H1 (cell line): ENCODE results near the gene SCUBE2. TPM values are rescaled to one million over a fixed set of nuclear protein-coding genes. Genes with fewer than 3 reads are reported as not detected.

Source experiments
- CTCF ChIA-PET: fragments of 300-600 bp; sonication (Branson Sonifier 250); formaldehyde crosslinking; loops from one replicate; lab custom pipeline; 2021; ENCODE audit not compliant: partially characterized antibody; lab: Charles Lee
- POLR2A ChIA-PET: fragments of 300-600 bp; sonication (Branson Sonifier 250); formaldehyde crosslinking; loops from one replicate; lab custom pipeline; 2021; ENCODE audit warnings: inconsistent platforms; ENCODE audit not compliant: partially characterized antibody; lab: Charles Lee
- DNase-seq, 2 experiments: peaks; one replicate each; pipeline versions ENCODE4 v3.0.0 to v3.0.0-alpha.2; 2010 to 2022; ENCODE audit warnings: low spot score in 2 of 2, low read depth in 1 of 2, mixed read lengths in 1 of 2
- FAIRE-seq: peaks from 2 replicates; lab custom pipeline; 2011; peaks lifted over from hg19 to GRCh38; lab: Jason Lieb, UNC
- H2AFZ ChIP-seq: 2 replicates; pipeline ENCODE4 v1.8.1; 2012; ENCODE audit warnings: low read length, inconsistent platforms
- H2AK5ac ChIP-seq: 2 replicates; pipeline ENCODE4 v1.6.1; 2013; ENCODE audit warnings: low read depth, low read length
- H2BK120ac ChIP-seq: replicated peaks from 2 replicates; pipeline ENCODE3; 2013; ENCODE audit warnings: low read depth, low read length, inconsistent platforms
- H2BK12ac ChIP-seq: 2 replicates; pipeline ENCODE4 v1.6.1; 2013; ENCODE audit warnings: low read depth, low read length
- H2BK15ac ChIP-seq: 2 replicates; pipeline ENCODE4 v1.6.1; 2013; ENCODE audit warnings: low read length
- H2BK20ac ChIP-seq: 2 replicates; pipeline ENCODE4 v1.6.1; 2013; ENCODE audit warnings: low read length
- H2BK5ac ChIP-seq: 2 replicates; pipeline ENCODE4 v1.6.1; 2013; ENCODE audit warnings: low read depth, low read length
- H3K14ac ChIP-seq: 2 replicates; pipeline ENCODE4 v1.6.1; 2013; ENCODE audit warnings: inconsistent platforms; ENCODE audit not compliant: insufficient read length
- H3K18ac ChIP-seq: 2 replicates; pipeline ENCODE4 v1.6.1; 2013; ENCODE audit warnings: low read length; ENCODE audit errors: extremely low read depth
- H3K23ac ChIP-seq: 2 replicates; pipeline ENCODE4 v1.6.1; 2013; ENCODE audit warnings: inconsistent platforms; ENCODE audit not compliant: insufficient read length
- H3K23me2 ChIP-seq: 2 replicates; pipeline ENCODE4 v1.6.1; 2013; ENCODE audit warnings: low read depth, low read length
- H3K27ac ChIP-seq: 2 replicates; pipeline ENCODE4 v1.6.1; 2011; ENCODE audit warnings: low read depth, low read length, inconsistent platforms
- H3K27me3 ChIP-seq, 4 experiments: replicated peaks in 1 of 4; 1 replicate in 1 of 4; 2 replicates in 3 of 4; pipeline versions ENCODE4 v1.6.1 to v1.8.1; 2011 to 2013; ENCODE audit warnings: low read length in 3 of 4, mild to moderate bottlenecking in 3 of 4, inconsistent platforms in 2 of 4, mixed read lengths in 2 of 4, moderate library complexity in 1 of 4; ENCODE audit not compliant: control insufficient read depth in 3 of 4, insufficient read depth in 3 of 4; ENCODE audit errors: extremely low read depth in 1 of 4
- H3K36me3 ChIP-seq, 4 experiments: 2 replicates each; pipeline versions ENCODE4 v1.6.1 to v1.8.1; 2011 to 2013; ENCODE audit warnings: mild to moderate bottlenecking in 4 of 4, low read length in 3 of 4, moderate library complexity in 2 of 4, control low read depth in 1 of 4, inconsistent platforms in 1 of 4; ENCODE audit not compliant: insufficient read depth in 4 of 4, control insufficient read depth in 2 of 4
- H3K4ac ChIP-seq: replicated peaks from 2 replicates; pipeline ENCODE3; 2013; ENCODE audit warnings: low read length, low read depth, mixed read lengths, inconsistent platforms; ENCODE audit not compliant: insufficient read length
- H3K4me1 ChIP-seq, 4 experiments: replicated peaks in 1 of 4; 1 replicate in 1 of 4; 2 replicates in 3 of 4; pipeline versions ENCODE4 v1.6.1 to v1.8.1; 2011 to 2013; ENCODE audit warnings: low read length in 3 of 4, inconsistent platforms in 2 of 4, mixed read lengths in 1 of 4; ENCODE audit not compliant: insufficient read depth in 4 of 4, control insufficient read depth in 3 of 4
- H3K4me2 ChIP-seq, 2 experiments: 2 replicates each; pipeline versions ENCODE4 v1.6.1 to v1.8.1; 2011 to 2013; ENCODE audit warnings: low read depth in 2 of 2, low read length in 2 of 2, control low read depth in 1 of 2, inconsistent platforms in 1 of 2, mild to moderate bottlenecking in 1 of 2; ENCODE audit not compliant: insufficient read depth in 1 of 2
- H3K4me3 ChIP-seq, 4 experiments: fragments of 200-600, 300-600 bp in 1 of 4; sonication (generic), shearing (Covaris generic), sonication (Bioruptor Twin) in 1 of 4; 2 replicates each; pipeline versions ENCODE4 v1.5.1 to v1.8.1; 2011 to 2016; ENCODE audit warnings: low read length in 4 of 4, low read depth in 3 of 4, control low read depth in 2 of 4, inconsistent platforms in 2 of 4, mild to moderate bottlenecking in 2 of 4, mixed read lengths in 1 of 4, moderate library complexity in 1 of 4; ENCODE audit not compliant: insufficient read depth in 2 of 4; ENCODE audit errors: extremely low read depth in 1 of 4
- H3K56ac ChIP-seq: replicated peaks from 2 replicates; pipeline ENCODE3; 2013; ENCODE audit warnings: low read depth, mild to moderate bottlenecking, mixed read lengths, low read length, inconsistent platforms; ENCODE audit not compliant: insufficient read length
- H3K79me1 ChIP-seq: 2 replicates; pipeline ENCODE4 v1.6.1; 2013; ENCODE audit warnings: low read depth, low read length, control low read depth
- H3K79me2 ChIP-seq, 2 experiments: 2 replicates each; pipeline versions ENCODE4 v1.6.1 to v1.8.1; 2012 to 2013; ENCODE audit warnings: low read length in 2 of 2, mild to moderate bottlenecking in 2 of 2, inconsistent platforms in 1 of 2; ENCODE audit not compliant: insufficient read depth in 2 of 2, control insufficient read depth in 1 of 2
- H3K9ac ChIP-seq, 4 experiments: replicated peaks in 1 of 4; 1 replicate in 1 of 4; 2 replicates in 3 of 4; pipeline versions ENCODE4 v1.6.1 to v1.8.1; 2011 to 2013; ENCODE audit warnings: low read depth in 3 of 4, low read length in 3 of 4, control low read depth in 2 of 4, mild to moderate bottlenecking in 2 of 4, moderate library complexity in 2 of 4, inconsistent platforms in 1 of 4; ENCODE audit errors: extremely low read depth in 1 of 4
- H3K9me3 ChIP-seq, 2 experiments: 2 replicates each; pipeline versions ENCODE4 v1.6.1 to v1.8.1; 2012 to 2013; ENCODE audit warnings: mild to moderate bottlenecking in 2 of 2, moderate library complexity in 2 of 2, control low read depth in 1 of 2, inconsistent platforms in 1 of 2, low read depth in 1 of 2, low read length in 1 of 2, mixed read lengths in 1 of 2; ENCODE audit not compliant: insufficient read depth in 2 of 2
- H4K20me1 ChIP-seq, 2 experiments: replicated peaks in 1 of 2; 2 replicates each; pipeline versions ENCODE3 to v1.8.1; 2011 to 2013; ENCODE audit warnings: inconsistent platforms in 2 of 2, low read length in 2 of 2, mild to moderate bottlenecking in 1 of 2; ENCODE audit not compliant: insufficient read depth in 2 of 2, control insufficient read depth in 1 of 2
- H4K5ac ChIP-seq: 2 replicates; pipeline ENCODE4 v1.6.1; 2013; ENCODE audit warnings: low read length, low read depth, mixed read lengths, inconsistent platforms; ENCODE audit not compliant: insufficient read length
- H4K8ac ChIP-seq: 2 replicates; pipeline ENCODE4 v1.8.0; 2013; ENCODE audit warnings: mild to moderate bottlenecking, moderate library complexity, low read length, inconsistent platforms; ENCODE audit not compliant: insufficient read depth; ENCODE audit errors: extremely low read depth
- H4K91ac ChIP-seq: replicated peaks from 2 replicates; pipeline ENCODE3; 2013; ENCODE audit warnings: low read length, mixed read lengths, inconsistent platforms; ENCODE audit not compliant: insufficient read length
- CBX5 ChIP-seq: fragments of 300-800, 300-1000 bp; sonication (generic); IDR thresholded peaks from 2 replicates; pipeline ENCODE4 v1.7.1; 2016; ENCODE audit warnings: antibody characterized with exemption, low read length, low read depth
- EZH2 ChIP-seq: fragments of 200-600 bp; sonication (generic); IDR thresholded peaks from 2 replicates; pipeline ENCODE4 v1.7.1; 2012; ENCODE audit warnings: low read depth, mild to moderate bottlenecking, moderate library complexity, low read length, inconsistent platforms; ENCODE audit not compliant: severe bottlenecking
- JUND ChIP-seq: IDR thresholded peaks from 2 replicates; pipeline ENCODE4 v1.6.1; 2011; ENCODE audit warnings: mild to moderate bottlenecking, improper control_type of control experiment, low read length
- SUZ12 ChIP-seq: fragments of 200-600 bp; sonication (generic); IDR thresholded peaks from 2 replicates; pipeline ENCODE4 v1.6.1; 2012; ENCODE audit warnings: mild to moderate bottlenecking, inconsistent platforms, low read length, moderate library complexity, mixed read lengths
- WGBS, 2 experiments: shearing (Covaris generic) in 1 of 2; methylation state at CpG; one replicate each; pipeline versions ENCODE4 v1.1.6 to v1.1.7; 2013 to 2015; ENCODE audit warnings: low lambda C conversion rate in 2 of 2, mixed read lengths in 2 of 2, inconsistent platforms in 1 of 2, low coverage in 1 of 2, missing lambda C conversion rate in 1 of 2; ENCODE audit not compliant: insufficient replicate concordance in 2 of 2, insufficient coverage in 1 of 2, insufficient read length in 1 of 2; ENCODE audit errors: extremely low coverage in 1 of 2, missing lambda C conversion rate in 1 of 2; 5-methylcytosine and 5-hydroxymethylcytosine counted together
- polyA plus RNA-seq, 7 experiments: library from polyadenylated mRNA; depleted of rRNA in 3 of 7; stranded (reverse) in 5 of 7; unstranded in 2 of 7; fragments of >200 nt in 5 of 7; fragments of 200-250 nt in 2 of 7; gene quantifications; 1 replicate in 5 of 7; 2 replicates in 1 of 7; 4 replicates in 1 of 7; pipeline versions ENCODE4 v1.2.1 to v1.2.3, GENCODE V29; 2011 to 2013; ENCODE audit warnings: missing spikeins in 2 of 7, mixed read lengths in 2 of 7
- total RNA-seq: library from RNA; stranded (reverse); fragmentation: NEBNext Ultra II Directional; extraction: Animal tissue kit (Norgen Biotek cat#: 25700); gene quantifications from 2 replicates; pipeline ENCODE4 v1.2.1, GENCODE V29; 2021
- TF ChIP-seq, protein P1 (sequence below): IDR thresholded peaks from 2 replicates; pipeline ENCODE4 v1.6.1; 2012; ENCODE audit warnings: low read length, inconsistent platforms
- TF ChIP-seq, protein P2 (sequence below): IDR thresholded peaks from 2 replicates; pipeline ENCODE4 v1.6.1; 2012; ENCODE audit warnings: inconsistent platforms
- TF ChIP-seq, protein P3 (sequence below), 3 experiments: IDR thresholded peaks; 1 replicate in 2 of 3; 2 replicates in 1 of 3; pipeline versions ENCODE4 v1.5.1 to v1.6.1; 2011; ENCODE audit warnings: low read length in 3 of 3, mild to moderate bottlenecking in 3 of 3, inconsistent platforms in 2 of 3, low read depth in 1 of 3, moderate library complexity in 1 of 3; ENCODE audit not compliant: insufficient read depth in 1 of 3; ENCODE audit errors: control extremely low read depth in 1 of 3

Gene SCUBE2
- total and polyA plus RNA-seq, 2 of the 8 experiments (the other 6 are each of a cell fraction or from before 2014, with no cell fraction given), result 0.29 to 1.2 TPM

DNA sequence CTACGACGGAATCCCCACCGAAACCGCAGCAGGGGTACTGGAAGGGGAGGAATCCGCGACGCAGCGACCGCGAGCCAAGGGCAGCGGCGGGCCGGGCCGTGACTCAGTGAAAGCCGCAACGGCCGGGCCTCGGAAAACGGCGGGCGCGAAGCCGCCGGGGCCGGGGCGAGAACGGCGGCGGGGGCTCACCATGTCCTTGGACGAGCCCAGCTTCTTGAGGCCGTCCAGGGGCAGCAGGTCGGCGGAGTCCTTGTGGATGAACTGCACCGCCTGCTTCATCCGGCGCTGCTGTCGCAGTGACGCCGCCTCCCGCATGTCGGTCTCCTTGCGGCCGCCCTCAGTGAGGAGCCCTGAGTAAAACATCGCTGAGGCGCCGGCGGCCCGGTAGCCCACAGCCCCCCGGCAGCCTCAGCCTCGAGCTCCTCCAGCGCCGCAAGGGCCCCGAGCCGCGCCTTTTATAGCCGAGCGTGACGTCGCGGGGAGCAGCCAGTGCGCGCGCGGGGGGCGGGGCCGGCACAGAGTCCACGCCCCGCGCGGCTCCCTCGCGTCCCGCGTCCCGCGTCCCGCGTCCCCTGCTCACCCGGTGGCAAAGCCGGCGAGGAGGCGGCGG, 87.7 kb downstream of the SCUBE2 start, which contains the start of gene NRIP3:
TSS of gene NRIP3 (minus strand) at position 429 of the 610 bp plus-strand sequence. CDS start at position 363, 66 bp downstream.
- Histone ChIP-seq H3K4me2 (peak within 1 kb of the TSS; percentile 81 to 84), H3K4me3 (peak within 1 kb of the TSS; percentile 45 to 67 (median 48)), H3K36me3 (no peaks in the 10 kb centered on the region), H4K8ac (peak within 1 kb of the TSS; percentile 42; the same call in 1 of the 2 replicates), H4K20me1 (peaks cover 2% of the 10 kb centered on the region in 2 experiments), H3K27ac (no peak within 1 kb of the TSS), H3K56ac (no peak within 1 kb of the TSS), H2BK12ac (no peak within 1 kb of the TSS), H3K9me3 (no peaks in the 10 kb centered on the region), H2BK15ac (no peak within 1 kb of the TSS), H3K14ac (no peak within 1 kb of the TSS), H3K79me2 (no peaks in the 10 kb centered on the region), H3K23me2 (peaks cover 10% of the 10 kb centered on the region; the same call in 1 of the 2 replicates), H4K91ac (no peak within 1 kb of the TSS), H3K9ac (peak within 1 kb of the TSS in 1 of 4 experiments; percentile 80; a peak in 3 of 7 replicates), H2AFZ (peak within 1 kb of the TSS; percentile 36), H3K4me1 (peaks cover 0 to 8% (median 6%) of the 10 kb centered on the region in 4 experiments; a peak in 6 of 7 replicates), H2BK120ac (no peak within 1 kb of the TSS), H2BK5ac (no peak within 1 kb of the TSS), H3K79me1 (no peaks in the 10 kb centered on the region), H2BK20ac (no peak within 1 kb of the TSS), H3K18ac (no peak within 1 kb of the TSS; the same call in none of the 2 replicates), H3K4ac (no peak within 1 kb of the TSS), H2AK5ac (no peak within 1 kb of the TSS), H3K23ac (no peak within 1 kb of the TSS), H3K27me3 (peaks cover 20 to 57% (median 50%) of the 10 kb centered on the region in 4 experiments), H4K5ac (no peak within 1 kb of the TSS)
- POLR2A ChIA-PET, result interaction anchor here (0.6 to 1.4 kb wide), 4 partner anchors 12 to 452 kb away, joined by 3 to 5 read pairs (median 3); no protein-coding TSS in a partner anchor
- peak; percentile 13 to 83 for DNase-seq
- FAIRE-seq, result no peak
- CTCF ChIA-PET, result interaction anchor here (1.1 to 2.1 kb wide), 4 partner anchors 11 to 91 kb away, joined by 3 to 7 read pairs (median 3); no protein-coding TSS in a partner anchor
- WGBS, 2 experiments, result 2% methylated on average over 64 of the region's 83 CpGs; no CpG with 5 or more reads in 1 of the 2 experiments
- peak; percentile 85; the same call in 1 of the 2 replicates for TF ChIP-seq SUZ12
- TF ChIP-seq, protein P1, sequence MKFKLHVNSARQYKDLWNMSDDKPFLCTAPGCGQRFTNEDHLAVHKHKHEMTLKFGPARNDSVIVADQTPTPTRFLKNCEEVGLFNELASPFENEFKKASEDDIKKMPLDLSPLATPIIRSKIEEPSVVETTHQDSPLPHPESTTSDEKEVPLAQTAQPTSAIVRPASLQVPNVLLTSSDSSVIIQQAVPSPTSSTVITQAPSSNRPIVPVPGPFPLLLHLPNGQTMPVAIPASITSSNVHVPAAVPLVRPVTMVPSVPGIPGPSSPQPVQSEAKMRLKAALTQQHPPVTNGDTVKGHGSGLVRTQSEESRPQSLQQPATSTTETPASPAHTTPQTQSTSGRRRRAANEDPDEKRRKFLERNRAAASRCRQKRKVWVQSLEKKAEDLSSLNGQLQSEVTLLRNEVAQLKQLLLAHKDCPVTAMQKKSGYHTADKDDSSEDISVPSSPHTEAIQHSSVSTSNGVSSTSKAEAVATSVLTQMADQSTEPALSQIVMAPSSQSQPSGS, result no peak
- no peak for TF ChIP-seq CBX5
- TF ChIP-seq, protein P2, sequence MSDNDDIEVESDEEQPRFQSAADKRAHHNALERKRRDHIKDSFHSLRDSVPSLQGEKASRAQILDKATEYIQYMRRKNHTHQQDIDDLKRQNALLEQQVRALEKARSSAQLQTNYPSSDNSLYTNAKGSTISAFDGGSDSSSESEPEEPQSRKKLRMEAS, result peak; percentile 69; the same call in 1 of the 2 replicates
- TF ChIP-seq, protein P3, sequence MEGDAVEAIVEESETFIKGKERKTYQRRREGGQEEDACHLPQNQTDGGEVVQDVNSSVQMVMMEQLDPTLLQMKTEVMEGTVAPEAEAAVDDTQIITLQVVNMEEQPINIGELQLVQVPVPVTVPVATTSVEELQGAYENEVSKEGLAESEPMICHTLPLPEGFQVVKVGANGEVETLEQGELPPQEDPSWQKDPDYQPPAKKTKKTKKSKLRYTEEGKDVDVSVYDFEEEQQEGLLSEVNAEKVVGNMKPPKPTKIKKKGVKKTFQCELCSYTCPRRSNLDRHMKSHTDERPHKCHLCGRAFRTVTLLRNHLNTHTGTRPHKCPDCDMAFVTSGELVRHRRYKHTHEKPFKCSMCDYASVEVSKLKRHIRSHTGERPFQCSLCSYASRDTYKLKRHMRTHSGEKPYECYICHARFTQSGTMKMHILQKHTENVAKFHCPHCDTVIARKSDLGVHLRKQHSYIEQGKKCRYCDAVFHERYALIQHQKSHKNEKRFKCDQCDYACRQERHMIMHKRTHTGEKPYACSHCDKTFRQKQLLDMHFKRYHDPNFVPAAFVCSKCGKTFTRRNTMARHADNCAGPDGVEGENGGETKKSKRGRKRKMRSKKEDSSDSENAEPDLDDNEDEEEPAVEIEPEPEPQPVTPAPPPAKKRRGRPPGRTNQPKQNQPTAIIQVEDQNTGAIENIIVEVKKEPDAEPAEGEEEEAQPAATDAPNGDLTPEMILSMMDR (IDR thresholded peaks at IDR 0.05; ENCODE audit: control extremely low read depth in 1 of 3, insufficient read depth in 1 of 3, low read depth in 1 of 3, low read length in 3 of 3), result no peak
- no peak for TF ChIP-seq JUND
- peak; percentile 80 for TF ChIP-seq EZH2
